Liver (tissue), 9 donors: ENCODE data around the gene ABCB9. TPM values are rescaled to one million over a fixed set of nuclear protein-coding genes. Genes with fewer than 3 reads are reported as not detected.

ENCODE experiments used
- DNase-seq: peaks from one replicate; pipeline ENCODE4 v3.0.0-alpha.2; 2017; ENCODE audit warnings: low spot score
- H3K27ac ChIP-seq, 2 donors: one replicate each; pipeline ENCODE4 v1.7.0; 2013; ENCODE audit warnings: inconsistent platforms in 2 of 2, low read length in 2 of 2, control low read depth in 1 of 2, low read depth in 1 of 2, mild to moderate bottlenecking in 1 of 2
- H3K27me3 ChIP-seq, 4 donors: one replicate each; pipeline versions ENCODE4 v1.6.1 to v1.7.0; 2013; ENCODE audit warnings: low read length in 3 of 4, inconsistent platforms in 1 of 4, mild to moderate bottlenecking in 1 of 4, moderate library complexity in 1 of 4; ENCODE audit not compliant: control insufficient read depth in 4 of 4, insufficient read depth in 4 of 4
- H3K36me3 ChIP-seq, 4 donors: one replicate each; pipeline versions ENCODE4 v1.6.1 to v1.7.0; 2013; ENCODE audit warnings: low read length in 3 of 4, mild to moderate bottlenecking in 3 of 4, low read depth in 1 of 4, moderate library complexity in 1 of 4; ENCODE audit not compliant: control insufficient read depth in 4 of 4, insufficient read depth in 3 of 4
- H3K4me1 ChIP-seq, 4 donors: one replicate each; pipeline versions ENCODE4 v1.6.1 to v1.7.0; 2013; ENCODE audit warnings: low read length in 3 of 4, mild to moderate bottlenecking in 3 of 4, moderate library complexity in 1 of 4; ENCODE audit not compliant: control insufficient read depth in 4 of 4, insufficient read depth in 4 of 4
- H3K4me3 ChIP-seq, 3 donors: one replicate each; pipeline versions ENCODE4 v1.6.1 to v1.7.0; 2013; ENCODE audit warnings: low read length in 3 of 3, control low read depth in 1 of 3, low read depth in 1 of 3, mild to moderate bottlenecking in 1 of 3
- H3K9ac ChIP-seq, 2 donors: one replicate each; pipeline ENCODE4 v1.7.0; 2013; ENCODE audit warnings: low read length in 2 of 2, mild to moderate bottlenecking in 2 of 2, moderate library complexity in 2 of 2, control low read depth in 1 of 2, low read depth in 1 of 2
- H3K9me3 ChIP-seq, 4 donors: one replicate each; pipeline versions ENCODE4 v1.6.1 to v1.7.0; 2013; ENCODE audit warnings: low read length in 3 of 4; ENCODE audit not compliant: control insufficient read depth in 4 of 4
- EGR1 ChIP-seq, 2 donors: IDR thresholded peaks; 2 replicates each; pipeline ENCODE4 v1.6.1; 2016 to 2018; ENCODE audit warnings: antibody characterized with exemption in 2 of 2, low read depth in 2 of 2
- FOXA2 ChIP-seq: IDR thresholded peaks from 2 replicates; pipeline ENCODE4 v1.6.1; 2016; ENCODE audit warnings: antibody characterized with exemption
- HNF4A ChIP-seq, 2 donors: conservative IDR thresholded peaks; 2 replicates each; pipeline ENCODE4 v1.6.1; 2016; ENCODE audit warnings: antibody characterized with exemption in 2 of 2, mild to moderate bottlenecking in 2 of 2
- HNF4G ChIP-seq: IDR thresholded peaks from 2 replicates; pipeline ENCODE4 v1.6.1; 2016; ENCODE audit warnings: antibody characterized with exemption
- JUND ChIP-seq, 2 donors: IDR thresholded peaks; 2 replicates each; pipeline ENCODE4 v1.6.1; 2016; ENCODE audit warnings: antibody characterized with exemption in 2 of 2
- NR2F2 ChIP-seq: IDR thresholded peaks from 2 replicates; pipeline ENCODE4 v1.6.1; 2016; ENCODE audit warnings: antibody characterized with exemption
- RAD21 ChIP-seq, 2 donors: IDR thresholded peaks; 2 replicates each; pipeline ENCODE4 v1.6.1; 2016; ENCODE audit warnings: antibody characterized with exemption in 2 of 2, mild to moderate bottlenecking in 2 of 2
- RXRA ChIP-seq, 2 donors: IDR thresholded peaks; 2 replicates each; pipeline ENCODE4 v1.6.1; 2017 to 2018; ENCODE audit warnings: antibody characterized with exemption in 2 of 2, mild to moderate bottlenecking in 1 of 2
- SP1 ChIP-seq: IDR thresholded peaks from 2 replicates; pipeline ENCODE4 v1.6.1; 2018; ENCODE audit warnings: antibody characterized with exemption, mild to moderate bottlenecking
- TAF1 ChIP-seq: conservative IDR thresholded peaks from 2 replicates; pipeline ENCODE4 v1.6.1; 2016; ENCODE audit warnings: antibody characterized with exemption, mild to moderate bottlenecking
- YY1 ChIP-seq: IDR thresholded peaks from 2 replicates; pipeline ENCODE4 v1.6.1; 2016; ENCODE audit warnings: antibody characterized with exemption, mild to moderate bottlenecking
- WGBS: extraction: QIAGEN DNeasy Blood & Tissue Kit; methylation state at CpG from one replicate; pipeline ENCODE4 v1.1.7; 2013; 5-methylcytosine and 5-hydroxymethylcytosine counted together
- polyA plus RNA-seq, 2 donors: library from polyadenylated mRNA; stranded (reverse) in 1 of 2; unstranded in 1 of 2; fragments of 200-250 nt in 1 of 2; fragments of >200 nt in 1 of 2; fragmentation: Nextera tagmentation in 1 of 2; extraction: Ambion mirVana in 1 of 2; gene quantifications; one replicate each; pipeline versions ENCODE4 v1.2.1 to v1.2.3, GENCODE V29; 2013 to 2015
- total RNA-seq, 2 donors: library from RNA; depleted of rRNA; stranded (reverse); fragments of >200 nt; gene quantifications; one replicate each; pipeline ENCODE4 v1.2.3, GENCODE V29; 2014
- TF ChIP-seq, protein P1 (sequence below): IDR thresholded peaks from 2 replicates; pipeline ENCODE4 v1.6.1; 2016; ENCODE audit warnings: antibody characterized with exemption, mild to moderate bottlenecking
- TF ChIP-seq, protein P2 (sequence below): IDR thresholded peaks from 2 replicates; pipeline ENCODE4 v1.6.1; 2016; ENCODE audit warnings: antibody characterized with exemption
- TF ChIP-seq, protein P3 (sequence below): IDR thresholded peaks from 2 replicates; pipeline ENCODE4 v1.6.1; 2016; ENCODE audit warnings: antibody characterized with exemption
- TF ChIP-seq, protein P4 (sequence below): fragments of 150-350 bp; IDR thresholded peaks from 2 replicates; pipeline ENCODE4 v1.5.1; 2017; ENCODE audit warnings: improper control_type of control experiment, low read depth, low read length; ENCODE audit not compliant: missing input control
- donor health status: healthy.
- donor health status: healthy.
- donor health status: healthy.
- donor health status: healthy.
- donor health status: healthy.

Gene ABCB9
- total and polyA plus RNA-seq, 4 donors: 0.29 to 3.3 (median 1.3) TPM

DNA sequence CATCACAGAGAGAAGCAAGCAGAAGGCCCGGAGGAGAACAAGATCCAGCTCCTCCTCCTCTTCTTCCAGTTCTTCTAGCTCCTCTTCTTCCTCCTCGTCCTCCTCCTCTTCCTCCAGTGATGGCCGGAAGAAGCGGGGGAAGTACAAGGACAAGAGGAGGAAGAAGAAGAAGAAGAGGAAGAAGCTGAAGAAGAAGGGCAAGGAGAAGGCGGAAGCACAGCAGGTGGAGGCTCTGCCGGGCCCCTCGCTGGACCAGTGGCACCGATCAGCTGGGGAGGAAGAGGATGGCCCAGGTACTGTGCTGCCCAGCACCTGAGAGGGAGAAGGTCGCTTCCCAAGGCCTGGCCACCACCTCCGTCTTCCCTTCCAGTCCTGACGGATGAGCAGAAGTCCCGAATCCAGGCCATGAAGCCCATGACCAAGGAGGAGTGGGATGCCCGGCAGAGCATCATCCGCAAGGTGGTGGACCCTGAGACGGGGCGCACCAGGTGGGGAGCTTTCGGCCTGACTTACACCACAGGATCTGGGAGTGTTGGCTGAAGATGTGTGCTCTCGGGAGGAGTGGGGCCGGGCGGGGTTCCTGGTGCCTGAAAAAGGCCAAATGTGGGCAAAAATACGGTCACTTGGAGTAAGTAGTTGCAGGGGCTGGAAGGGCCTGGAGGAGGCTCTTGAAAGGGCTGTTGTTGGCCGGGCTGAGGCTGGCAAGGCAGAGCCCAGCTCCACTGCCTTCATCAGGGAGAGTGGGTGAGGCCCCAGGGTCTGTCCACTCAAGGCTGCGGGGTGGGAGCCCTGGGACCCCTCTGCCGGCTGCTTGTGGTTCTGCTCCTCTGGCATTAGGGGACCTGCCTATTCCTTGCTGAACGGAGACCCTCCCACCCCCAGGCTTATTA is 15.6 kb upstream of the ABCB9 start:
- H3K4me1 ChIP-seq: peaks cover 8 to 82% (median 63%) of the 10 kb centered on the region in 4 donors
- no peak for TF ChIP-seq SP1
- no peak for TF ChIP-seq TAF1
- TF ChIP-seq NR2F2: no peak
- TF ChIP-seq, protein P1, sequence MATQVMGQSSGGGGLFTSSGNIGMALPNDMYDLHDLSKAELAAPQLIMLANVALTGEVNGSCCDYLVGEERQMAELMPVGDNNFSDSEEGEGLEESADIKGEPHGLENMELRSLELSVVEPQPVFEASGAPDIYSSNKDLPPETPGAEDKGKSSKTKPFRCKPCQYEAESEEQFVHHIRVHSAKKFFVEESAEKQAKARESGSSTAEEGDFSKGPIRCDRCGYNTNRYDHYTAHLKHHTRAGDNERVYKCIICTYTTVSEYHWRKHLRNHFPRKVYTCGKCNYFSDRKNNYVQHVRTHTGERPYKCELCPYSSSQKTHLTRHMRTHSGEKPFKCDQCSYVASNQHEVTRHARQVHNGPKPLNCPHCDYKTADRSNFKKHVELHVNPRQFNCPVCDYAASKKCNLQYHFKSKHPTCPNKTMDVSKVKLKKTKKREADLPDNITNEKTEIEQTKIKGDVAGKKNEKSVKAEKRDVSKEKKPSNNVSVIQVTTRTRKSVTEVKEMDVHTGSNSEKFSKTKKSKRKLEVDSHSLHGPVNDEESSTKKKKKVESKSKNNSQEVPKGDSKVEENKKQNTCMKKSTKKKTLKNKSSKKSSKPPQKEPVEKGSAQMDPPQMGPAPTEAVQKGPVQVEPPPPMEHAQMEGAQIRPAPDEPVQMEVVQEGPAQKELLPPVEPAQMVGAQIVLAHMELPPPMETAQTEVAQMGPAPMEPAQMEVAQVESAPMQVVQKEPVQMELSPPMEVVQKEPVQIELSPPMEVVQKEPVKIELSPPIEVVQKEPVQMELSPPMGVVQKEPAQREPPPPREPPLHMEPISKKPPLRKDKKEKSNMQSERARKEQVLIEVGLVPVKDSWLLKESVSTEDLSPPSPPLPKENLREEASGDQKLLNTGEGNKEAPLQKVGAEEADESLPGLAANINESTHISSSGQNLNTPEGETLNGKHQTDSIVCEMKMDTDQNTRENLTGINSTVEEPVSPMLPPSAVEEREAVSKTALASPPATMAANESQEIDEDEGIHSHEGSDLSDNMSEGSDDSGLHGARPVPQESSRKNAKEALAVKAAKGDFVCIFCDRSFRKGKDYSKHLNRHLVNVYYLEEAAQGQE: no peak
- peak overlapping the region in 1 of 2 donors; percentile 81 for H3K27ac ChIP-seq
- H3K9me3 ChIP-seq: no peaks in the 10 kb centered on the region
- WGBS: 73% methylated on average over 25 of the region's 25 CpGs
- DNase-seq: no peak
- peak overlapping the region; percentile 85 to 91 (median 88) for H3K4me3 ChIP-seq
- no peaks in the 10 kb centered on the region for H3K27me3 ChIP-seq
- peak overlapping the region in 1 of 2 donors; percentile 89 for H3K9ac ChIP-seq
- peaks cover 2 to 18% (median 6%) of the 10 kb centered on the region in 4 donors for H3K36me3 ChIP-seq

DNA sequence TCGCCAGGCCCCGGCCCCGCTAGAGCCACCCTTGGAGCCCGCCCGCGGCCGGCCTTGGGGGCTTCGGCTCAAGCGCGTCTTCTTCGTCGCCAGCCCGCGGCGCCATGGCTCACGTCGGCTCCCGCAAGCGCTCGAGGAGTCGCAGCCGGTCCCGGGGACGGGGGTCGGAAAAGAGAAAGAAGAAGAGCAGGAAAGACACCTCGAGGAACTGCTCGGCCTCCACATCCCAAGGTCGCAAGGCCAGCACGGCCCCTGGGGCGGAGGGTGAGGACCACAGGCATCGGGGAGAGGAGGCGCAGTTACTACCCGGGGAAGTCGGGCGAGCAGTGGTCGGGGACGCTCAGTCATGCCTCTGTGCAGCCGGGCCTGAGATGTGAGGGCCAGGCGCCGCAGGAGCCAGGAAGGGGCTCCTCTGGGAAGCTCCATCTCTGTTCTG is 14.8 kb upstream of the ABCB9 start:
- H3K27ac ChIP-seq: peak overlapping the region; percentile 72 to 81
- H3K4me3 ChIP-seq: peak overlapping the region; percentile 85 to 91 (median 88)
- peaks cover 8 to 90% (median 71%) of the 10 kb centered on the region in 4 donors for H3K4me1 ChIP-seq
- H3K27me3 ChIP-seq: no peaks in the 10 kb centered on the region
- TF ChIP-seq NR2F2 (no peak), FOXA2 (no peak), EGR1 (IDR thresholded peaks at IDR 0.05; ENCODE audit: low read depth in 2 of 2) (no peak), TAF1 (no peak)
- no peaks in the 10 kb centered on the region for H3K9me3 ChIP-seq
- DNase-seq: no peak
- H3K36me3 ChIP-seq: peaks cover 0 to 12% (median 5%) of the 10 kb centered on the region in 4 donors
- WGBS: under 1% methylated on average over 40 of the region's 40 CpGs
- H3K9ac ChIP-seq: peak overlapping the region; percentile 37 to 89

DNA sequence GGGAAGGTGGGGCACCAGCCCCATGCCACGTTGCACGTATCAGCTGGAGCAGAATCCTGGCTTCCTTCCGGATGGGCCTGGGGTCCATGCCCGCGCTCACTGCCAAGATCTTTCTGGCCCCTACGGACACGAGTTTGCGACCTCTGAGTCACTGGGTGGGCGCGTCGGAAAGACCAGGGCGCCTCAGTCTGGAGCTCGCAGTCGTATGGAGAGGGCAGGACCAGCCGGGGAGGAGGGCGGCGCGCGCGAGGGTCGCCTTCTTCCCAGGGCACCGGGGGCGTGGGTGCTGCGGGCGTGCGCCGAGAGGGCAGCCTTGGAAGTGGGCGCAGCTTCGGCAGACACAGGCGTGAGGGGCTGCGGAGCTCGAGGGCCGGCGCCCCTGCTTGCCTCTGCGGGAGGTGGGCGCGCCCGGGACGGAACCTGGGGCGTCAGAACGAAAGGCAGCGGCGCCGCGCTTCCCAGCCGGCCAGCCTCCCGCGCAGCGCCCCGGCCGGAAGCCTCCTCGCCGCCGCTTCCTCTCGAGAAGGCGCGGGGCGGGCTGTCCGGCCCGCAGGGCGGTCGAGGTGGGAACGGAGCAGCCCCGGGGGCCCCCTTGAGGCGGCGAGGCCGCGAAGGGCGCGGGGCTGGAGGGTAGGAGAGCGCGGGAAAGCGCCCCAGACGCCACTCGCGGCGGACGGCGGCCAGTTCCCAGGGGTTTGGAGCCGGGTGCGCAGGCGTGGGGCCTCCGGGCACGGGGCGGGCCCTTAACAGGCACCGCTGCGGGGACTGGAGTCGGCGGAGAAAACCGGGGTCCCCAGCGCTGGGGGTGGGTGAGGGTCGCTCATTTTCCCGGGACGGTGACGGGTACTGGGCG is 14.1 kb upstream of the ABCB9 start, which contains the start of gene ARL6IP4:
TSS of gene ARL6IP4 (plus strand) at position 499 of the 853 bp plus-strand sequence. CDS start 459 bp downstream, outside the sequence.
- no peaks in the 10 kb centered on the region for H3K27me3 ChIP-seq
- H3K9ac ChIP-seq: peak within 1 kb of the TSS; percentile 39 to 89
- peaks cover 0 to 8% (median 2%) of the 10 kb centered on the region in 4 donors for H3K36me3 ChIP-seq
- under 1% methylated on average over 96 of the region's 96 CpGs for WGBS
- H3K9me3 ChIP-seq: no peaks in the 10 kb centered on the region
- peaks cover 8 to 92% (median 75%) of the 10 kb centered on the region in 4 donors for H3K4me1 ChIP-seq
- peak within 1 kb of the TSS; percentile 72 to 81 for H3K27ac ChIP-seq
- H3K4me3 ChIP-seq: peak within 1 kb of the TSS; percentile 85 to 91 (median 88)
- DNase-seq: peak; percentile 68
- TF ChIP-seq, protein P2, sequence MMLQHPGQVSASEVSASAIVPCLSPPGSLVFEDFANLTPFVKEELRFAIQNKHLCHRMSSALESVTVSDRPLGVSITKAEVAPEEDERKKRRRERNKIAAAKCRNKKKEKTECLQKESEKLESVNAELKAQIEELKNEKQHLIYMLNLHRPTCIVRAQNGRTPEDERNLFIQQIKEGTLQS: no peak
- TF ChIP-seq NR2F2 (no peak), JUND (IDR thresholded peaks at IDR 0.05) (no peak), HNF4A (conservative IDR thresholded peaks at IDR 0.05) (no peak), YY1 (no peak), RAD21 (IDR thresholded peaks at IDR 0.05) (peak; percentile 17 to 28), SP1 (no peak), RXRA (IDR thresholded peaks at IDR 0.05) (no peak), FOXA2 (no peak), HNF4G (no peak)
- TF ChIP-seq, protein P3, sequence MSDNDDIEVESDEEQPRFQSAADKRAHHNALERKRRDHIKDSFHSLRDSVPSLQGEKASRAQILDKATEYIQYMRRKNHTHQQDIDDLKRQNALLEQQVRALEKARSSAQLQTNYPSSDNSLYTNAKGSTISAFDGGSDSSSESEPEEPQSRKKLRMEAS: no peak
- TF ChIP-seq, protein P4, sequence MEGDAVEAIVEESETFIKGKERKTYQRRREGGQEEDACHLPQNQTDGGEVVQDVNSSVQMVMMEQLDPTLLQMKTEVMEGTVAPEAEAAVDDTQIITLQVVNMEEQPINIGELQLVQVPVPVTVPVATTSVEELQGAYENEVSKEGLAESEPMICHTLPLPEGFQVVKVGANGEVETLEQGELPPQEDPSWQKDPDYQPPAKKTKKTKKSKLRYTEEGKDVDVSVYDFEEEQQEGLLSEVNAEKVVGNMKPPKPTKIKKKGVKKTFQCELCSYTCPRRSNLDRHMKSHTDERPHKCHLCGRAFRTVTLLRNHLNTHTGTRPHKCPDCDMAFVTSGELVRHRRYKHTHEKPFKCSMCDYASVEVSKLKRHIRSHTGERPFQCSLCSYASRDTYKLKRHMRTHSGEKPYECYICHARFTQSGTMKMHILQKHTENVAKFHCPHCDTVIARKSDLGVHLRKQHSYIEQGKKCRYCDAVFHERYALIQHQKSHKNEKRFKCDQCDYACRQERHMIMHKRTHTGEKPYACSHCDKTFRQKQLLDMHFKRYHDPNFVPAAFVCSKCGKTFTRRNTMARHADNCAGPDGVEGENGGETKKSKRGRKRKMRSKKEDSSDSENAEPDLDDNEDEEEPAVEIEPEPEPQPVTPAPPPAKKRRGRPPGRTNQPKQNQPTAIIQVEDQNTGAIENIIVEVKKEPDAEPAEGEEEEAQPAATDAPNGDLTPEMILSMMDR: no peak
